Activated CD4-positive, alpha-beta T cell treated with anti-CD3 and anti-CD28 coated beads for 24 hours (primary cell): ENCODE measurements around the gene LTF.
"Not testable (repeated sequence)": the region's sequence is repeated elsewhere in the genome, so short reads cannot be mapped to it uniquely, and the experiment has no call there.

Experiments
- DNase-seq, 2 donors: peaks; one replicate each; pipeline ENCODE4 v3.0.0-alpha.2; 2020; ENCODE audit warnings: low read depth in 2 of 2

Gene LTF

DNA sequence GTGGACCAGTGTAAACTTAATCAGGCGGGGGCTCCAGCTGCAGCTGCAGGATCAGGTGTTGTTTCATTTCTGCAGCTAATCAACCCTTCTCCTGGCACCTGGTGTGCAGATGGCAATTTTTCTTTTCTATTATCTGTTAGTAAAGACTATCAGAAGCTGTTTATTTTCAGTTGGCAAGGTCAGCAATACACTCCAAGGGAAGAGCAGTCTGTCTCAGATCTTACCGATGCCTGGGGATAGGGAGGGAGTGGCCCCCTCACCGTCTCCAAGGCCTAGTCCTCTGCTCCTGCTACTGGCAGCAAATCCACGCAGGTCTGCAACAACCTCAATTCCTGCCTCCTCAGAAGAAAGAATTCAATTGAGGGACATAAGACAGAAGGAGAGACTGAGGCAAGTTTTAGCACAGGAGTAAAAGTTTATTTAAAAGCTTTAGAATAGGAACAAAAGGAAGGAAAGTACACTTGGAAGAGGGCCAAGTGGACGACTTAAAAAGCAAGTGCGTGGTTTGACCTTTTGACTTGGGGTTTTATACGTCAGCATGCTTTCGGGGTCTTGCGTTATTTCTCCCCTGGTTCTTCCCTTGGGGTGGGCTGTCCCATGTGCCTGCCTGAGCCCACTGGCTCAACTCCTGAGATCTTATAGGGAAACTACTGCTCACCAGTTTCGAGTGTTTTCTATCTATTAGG lies 48.4 kb downstream of the LTF start:
- DNase-seq: no peak

DNA sequence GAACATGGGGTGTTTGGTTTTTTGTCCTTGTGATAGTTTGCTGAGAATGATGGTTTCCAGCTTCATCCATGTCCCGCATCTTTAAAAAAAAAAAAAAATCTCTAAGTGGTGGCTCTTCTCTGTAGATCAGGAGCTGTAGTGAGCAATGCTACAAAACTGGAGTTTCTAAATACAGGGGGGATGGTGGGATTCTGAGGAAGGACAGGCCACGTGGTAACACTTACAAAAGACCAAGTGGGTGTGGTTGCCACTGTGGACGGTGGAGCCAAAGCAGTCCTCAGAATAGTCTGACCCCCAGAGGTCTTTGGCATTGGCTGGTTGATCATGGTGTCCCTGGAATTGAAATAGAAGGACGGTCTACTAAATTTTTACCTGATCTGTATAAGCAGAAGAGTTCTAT lies 50.0 kb downstream of the LTF start:
- no peak for DNase-seq

DNA sequence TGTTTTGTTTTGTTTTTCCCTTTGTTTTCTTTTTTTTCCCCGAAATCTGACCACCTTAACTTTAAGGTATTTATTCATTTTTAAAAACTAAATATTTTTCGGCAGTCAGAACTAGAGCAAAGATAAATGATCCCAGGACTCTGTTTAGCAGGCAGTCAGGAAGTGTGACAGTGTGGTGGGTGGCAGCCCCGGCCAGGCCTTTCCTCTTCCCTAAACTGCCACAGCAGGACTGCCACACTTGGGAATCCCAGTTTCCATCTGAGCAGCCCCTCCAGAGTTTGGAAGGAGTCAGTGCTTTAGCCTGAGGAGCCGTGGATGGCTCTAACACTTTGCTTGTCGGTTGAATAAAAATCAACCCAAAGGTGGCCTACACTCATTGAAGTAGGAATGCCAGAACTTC lies 50.8 kb downstream of the LTF start:
- no peak for DNase-seq

DNA sequence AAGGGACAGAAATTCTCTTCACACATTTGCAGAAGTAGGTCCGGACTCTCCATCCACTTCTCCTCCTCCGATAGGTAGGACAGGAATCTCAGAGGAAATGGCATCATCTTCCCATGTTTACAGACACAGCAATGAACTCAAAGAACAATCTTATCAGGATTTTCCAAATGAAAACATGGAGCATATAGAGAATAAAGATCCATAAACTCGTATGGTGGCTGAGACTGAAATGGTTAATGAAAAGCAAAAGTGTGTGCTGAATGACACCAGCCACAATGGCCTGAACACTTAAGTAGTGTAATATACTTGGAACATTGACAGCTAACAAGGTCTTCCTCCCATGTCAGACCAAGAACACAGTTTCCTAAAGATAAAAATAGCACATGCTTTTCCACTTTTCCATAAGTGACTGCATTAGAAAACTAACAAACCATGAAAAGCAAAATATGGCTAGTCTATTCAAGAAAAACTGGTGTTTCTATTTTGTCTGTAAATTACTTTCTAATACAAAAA lies 51.9 kb downstream of the LTF start:
- DNase-seq: no peak

DNA sequence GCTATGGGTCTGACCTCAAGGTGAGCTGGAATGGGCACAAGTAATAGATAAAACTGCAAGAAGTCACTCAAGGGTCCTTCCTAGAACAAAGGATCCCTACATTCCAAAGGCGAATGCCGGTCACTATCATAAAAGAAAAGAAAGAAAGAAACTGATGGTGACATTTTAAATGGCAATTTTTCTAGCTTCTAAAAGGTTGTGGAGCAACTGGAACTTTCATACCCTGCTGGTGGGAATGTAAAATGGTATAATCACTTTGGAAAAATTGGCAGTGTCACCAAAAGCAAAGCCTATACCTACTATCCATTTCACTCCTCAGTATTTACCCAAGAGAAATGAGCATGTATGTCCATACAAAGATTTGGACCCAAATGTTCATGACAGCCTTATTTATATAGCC lies 53.4 kb downstream of the LTF start:
- DNase-seq: no peak

DNA sequence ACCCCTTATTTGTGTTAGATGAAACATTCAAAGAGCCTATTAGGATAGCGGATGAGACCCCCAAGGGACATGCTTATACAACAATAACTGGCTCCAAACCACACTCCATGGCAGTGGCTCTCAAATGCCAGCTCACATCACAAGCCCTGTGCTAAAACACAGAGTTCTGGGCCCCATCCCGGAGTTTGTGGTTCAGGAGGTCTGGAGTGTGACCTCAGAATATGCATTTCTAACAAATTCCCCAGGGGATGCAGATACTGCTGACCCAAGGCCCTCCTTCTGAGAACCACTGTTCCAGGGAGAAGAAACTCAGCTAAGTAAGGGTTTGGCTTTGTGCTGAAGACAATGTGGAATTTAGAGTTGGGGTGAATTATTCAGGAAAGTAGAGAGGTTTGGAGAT lies 54.0 kb downstream of the LTF start:
- DNase-seq: no peak

DNA sequence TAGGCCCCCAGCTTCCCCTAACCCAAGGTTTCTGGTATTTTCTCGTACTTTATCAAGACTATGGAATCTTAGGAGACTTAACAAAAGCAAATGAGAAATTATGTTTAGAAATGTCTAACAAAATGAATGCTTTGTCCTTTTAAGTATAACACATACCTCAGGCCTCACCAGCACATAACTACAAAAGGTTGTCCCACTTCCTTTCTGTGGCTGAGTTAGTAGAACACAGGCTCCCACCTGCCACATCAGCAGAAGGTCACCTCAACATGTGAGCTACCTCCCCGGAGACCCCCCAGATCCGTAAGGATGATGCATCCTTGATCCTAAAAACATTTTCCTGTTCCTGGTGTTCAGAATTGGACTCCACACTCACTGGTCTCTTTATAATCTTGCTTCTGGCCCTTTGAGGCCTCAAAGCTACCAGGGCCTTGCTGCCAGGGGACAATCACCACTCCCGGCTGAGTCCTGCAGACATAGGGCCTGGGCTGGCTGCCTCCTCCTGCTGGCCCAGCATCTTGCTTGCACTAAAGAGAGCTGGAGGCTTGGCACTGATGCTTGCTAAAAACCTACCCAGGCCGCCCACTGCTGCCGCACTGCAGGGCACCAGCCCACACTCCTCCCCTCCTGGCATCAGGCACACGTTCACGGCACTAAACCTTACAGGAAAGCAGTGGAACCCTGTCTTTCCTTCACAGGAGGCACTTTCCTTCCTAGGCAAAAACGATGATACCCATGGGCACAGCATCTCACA lies 54.8 kb downstream of the LTF start:
- DNase-seq: no peak

DNA sequence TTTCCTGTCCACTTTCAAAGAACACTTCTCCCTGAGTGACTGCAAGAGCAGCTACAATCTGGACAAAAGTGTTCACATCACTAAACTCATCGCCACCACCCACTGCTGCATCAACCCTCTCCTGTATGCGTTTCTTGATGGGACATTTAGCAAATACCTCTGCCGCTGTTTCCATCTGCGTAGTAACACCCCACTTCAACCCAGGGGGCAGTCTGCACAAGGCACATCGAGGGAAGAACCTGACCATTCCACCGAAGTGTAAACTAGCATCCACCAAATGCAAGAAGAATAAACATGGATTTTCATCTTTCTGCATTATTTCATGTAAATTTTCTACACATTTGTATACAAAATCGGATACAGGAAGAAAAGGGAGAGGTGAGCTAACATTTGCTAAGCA lies 55.9 kb downstream of the LTF start:
- DNase-seq: no peak

DNA sequence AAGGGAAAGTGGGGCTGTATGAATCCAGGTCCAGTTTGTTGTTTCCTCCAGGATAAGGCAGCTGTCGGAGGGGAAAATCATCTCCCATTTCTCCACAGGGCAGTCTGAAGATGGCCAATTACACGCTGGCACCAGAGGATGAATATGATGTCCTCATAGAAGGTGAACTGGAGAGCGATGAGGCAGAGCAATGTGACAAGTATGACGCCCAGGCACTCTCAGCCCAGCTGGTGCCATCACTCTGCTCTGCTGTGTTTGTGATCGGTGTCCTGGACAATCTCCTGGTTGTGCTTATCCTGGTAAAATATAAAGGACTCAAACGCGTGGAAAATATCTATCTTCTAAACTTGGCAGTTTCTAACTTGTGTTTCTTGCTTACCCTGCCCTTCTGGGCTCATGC lies 56.7 kb downstream of the LTF start:
- DNase-seq: no peak

DNA sequence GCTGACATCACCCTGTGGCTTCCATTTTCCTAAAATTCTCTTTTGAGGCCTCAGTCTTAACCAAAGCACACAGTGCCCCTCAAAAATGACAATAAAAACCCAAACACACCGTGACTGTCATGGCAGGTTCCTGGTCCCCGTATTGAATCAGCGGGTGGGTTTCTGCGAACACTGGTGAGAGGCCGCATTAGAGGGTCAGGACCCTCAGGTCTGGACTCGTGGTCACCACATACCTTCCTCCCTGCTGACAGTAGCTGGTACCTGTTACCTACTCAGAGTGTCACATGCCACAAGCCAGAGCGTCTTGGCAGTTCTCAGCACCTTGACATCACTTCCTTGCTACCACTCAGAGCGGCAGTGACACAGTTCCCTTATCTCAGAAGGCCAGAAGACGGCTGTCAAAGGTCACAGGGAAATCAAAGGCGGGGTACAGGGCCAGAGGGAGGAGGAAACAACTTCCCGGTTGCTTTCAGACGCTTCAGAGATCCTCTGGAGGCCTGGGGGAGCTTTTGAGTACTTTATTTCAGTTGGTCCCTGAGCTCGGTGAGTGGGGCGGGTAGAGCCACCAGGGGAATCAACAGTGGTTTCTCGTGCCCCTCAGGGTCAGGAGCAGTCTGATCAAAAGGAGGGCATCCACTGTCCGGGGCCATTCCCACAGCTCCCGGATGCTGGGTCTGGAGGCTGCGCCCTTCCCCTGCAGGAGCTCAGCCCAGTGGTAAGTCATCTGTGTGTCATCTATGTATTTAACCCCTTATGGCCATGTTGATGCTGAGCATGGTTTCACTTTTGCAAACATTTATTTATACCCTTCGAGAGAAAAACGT lies 57.7 kb downstream of the LTF start, which contains the start of the genes CCR5AS and CCRL2:
CCR5AS (minus strand) TSS at position 279 of the 824 bp plus-strand sequence.
CCRL2 (plus strand) TSS at position 472 of the 824 bp plus-strand sequence. CDS start 821 bp downstream, outside the sequence.
- peak; percentile 3 to 9 for DNase-seq

DNA sequence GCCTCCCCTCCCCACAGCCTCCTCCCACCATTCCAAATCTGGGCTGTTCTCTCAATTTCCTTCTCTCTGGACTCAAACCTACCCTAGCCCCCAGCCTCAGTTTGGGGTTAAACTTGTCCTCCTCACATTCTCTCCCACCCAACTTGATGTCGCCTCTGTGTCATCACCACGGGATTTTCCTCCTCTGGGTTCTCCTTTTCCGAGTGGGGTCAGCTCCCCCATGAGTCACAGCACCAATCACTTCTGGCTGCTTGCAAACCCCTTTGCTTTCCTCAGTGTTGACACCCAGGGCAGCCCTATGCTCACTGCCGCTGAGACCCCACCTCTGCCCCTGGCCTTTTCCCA lies 58.3 kb downstream of the LTF start:
- DNase-seq: no peak

DNA sequence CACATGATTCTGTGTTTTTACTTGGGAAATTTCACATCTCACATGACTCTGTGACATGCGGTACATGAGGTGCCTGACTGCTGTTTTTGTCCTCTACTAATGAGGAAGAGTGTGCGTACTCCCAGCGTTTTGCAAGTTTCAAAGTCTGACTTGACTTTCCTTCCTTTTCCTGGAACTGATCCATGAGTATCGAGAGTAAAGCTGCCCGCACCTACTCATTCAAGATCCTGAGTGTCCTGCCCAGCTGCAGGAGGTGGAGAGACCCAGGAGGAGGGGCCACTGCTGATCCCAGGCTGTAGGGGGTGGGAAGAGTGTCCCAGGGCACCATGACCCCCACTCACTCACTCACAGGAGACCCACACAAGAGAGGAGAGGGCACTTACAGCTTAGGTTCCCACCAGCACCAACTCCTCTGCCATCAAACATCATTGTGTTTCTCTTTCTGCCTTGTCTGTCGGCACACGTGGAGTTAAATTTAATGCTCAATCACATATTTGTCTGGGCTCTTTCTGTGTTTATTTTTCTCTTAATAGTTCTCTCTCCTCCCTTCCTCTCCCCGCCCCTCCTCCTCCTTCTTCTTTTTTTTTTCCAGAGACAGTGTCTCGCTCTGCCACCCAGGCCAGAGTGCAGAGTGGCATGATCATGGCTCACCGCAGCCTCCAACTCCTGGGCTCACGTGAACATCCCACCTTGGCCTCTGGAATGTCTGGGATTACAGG lies 59.2 kb downstream of the LTF start:
- no peak for DNase-seq

DNA sequence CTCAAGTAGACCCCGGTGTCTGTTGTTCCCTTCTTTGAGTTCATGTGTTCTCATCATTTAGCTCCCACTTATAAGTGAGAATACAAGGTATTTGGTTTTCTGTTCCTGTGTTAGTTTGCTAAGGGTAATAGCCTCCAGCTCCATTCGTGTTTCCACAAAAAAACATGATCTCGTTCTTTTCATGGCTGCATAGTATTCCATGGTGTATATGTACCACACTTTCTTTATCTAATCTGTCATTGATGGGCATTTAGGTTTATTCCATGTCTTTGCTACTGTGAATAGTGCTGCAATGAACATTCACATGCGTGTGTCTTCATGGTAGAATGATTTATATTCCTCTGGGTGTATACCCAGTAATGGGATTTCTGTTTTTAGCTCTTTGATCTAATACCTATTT lies 61.8 kb downstream of the LTF start:
- not testable (repeated sequence) for DNase-seq

DNA sequence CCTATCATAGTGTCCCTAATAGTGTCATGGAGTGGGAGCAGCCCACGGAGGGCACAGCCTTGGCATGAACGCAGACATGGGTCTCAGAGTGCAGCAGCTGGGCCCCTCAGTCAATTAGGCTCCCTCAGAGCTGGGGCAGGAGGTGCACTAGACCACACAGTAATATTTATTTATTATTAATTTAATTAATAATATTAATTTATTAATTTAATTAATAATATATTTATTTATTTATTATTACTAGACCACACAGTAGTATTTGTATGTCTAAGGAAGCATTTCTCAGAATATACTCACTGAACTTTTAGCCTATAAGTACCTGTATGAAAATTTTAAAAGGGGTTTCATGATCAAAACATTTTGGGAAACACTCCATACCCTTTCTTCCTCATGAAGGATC lies 63.1 kb downstream of the LTF start:
- no peak for DNase-seq

DNA sequence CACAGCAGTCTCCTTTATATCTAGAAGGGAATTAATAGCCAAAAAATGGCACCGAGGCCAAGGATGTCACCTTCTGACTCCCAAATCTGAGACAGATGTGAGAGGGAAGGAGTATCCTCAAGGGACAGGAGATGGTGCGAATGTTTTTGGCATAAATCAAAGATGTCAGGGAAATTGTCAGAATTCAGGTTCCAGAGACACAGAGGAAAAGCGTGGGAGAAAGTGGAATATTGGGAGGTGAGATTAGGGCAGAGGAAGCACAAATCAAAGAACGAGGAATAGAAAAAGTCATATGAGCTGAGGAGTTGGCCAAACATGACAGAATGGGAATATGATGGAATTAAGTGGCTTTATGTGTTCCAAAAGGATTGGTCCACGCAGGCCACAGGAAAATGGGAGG lies 63.9 kb downstream of the LTF start:
- DNase-seq: no peak

DNA sequence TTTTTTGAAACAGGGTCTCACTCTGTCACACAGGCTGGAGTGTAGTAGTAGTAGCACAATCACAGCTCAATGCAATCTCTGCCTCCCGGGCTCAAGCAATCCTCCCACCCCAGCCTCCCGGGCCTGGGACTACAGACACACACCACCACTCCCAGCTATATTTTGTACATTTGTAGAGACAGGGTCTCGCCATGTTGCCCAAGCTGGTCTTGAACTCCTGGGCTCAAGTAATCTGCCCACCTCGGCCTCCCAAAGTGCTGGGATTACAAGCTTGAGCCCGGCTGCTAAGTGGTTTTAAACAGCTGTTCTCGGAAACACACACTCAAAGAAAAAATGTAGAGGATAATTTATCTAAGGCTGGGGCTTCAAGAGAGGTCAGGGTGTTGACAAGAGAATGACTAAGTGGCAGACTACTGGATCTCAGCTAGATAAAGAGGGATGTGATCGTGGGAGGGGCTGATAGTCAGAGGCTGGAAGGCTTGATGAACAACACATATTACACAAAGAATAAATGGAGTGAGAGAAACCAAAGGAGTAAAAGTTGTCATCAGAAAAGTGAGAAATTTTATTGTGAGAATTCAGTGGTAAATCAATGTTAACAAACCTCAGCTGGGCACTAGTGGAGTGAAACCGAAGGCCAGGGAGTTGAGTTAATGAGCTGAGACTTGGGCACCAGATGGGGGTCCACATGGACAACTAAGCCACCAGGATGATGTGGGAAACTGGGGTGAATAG lies 64.5 kb downstream of the LTF start:
- no peak for DNase-seq

DNA sequence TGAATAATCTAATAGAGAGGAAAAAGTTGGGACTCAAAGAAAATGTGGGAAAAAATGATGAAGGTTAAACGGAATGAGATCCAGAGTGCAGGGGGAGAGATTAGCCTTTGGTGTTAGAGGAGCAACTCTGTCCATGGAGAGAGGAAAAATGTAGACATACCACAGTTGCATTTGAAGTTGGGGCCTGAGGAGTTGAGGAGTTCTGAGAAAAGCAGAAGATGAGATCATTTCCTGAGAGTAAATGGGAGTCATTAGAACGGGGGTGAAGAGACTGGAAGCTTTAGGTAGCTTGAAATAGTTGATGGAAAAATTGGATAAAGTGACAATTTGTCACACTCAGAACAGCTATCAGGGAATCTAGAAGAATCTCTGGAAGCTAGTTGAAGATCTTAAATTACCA lies 65.1 kb downstream of the LTF start:
- DNase-seq: no peak

DNA sequence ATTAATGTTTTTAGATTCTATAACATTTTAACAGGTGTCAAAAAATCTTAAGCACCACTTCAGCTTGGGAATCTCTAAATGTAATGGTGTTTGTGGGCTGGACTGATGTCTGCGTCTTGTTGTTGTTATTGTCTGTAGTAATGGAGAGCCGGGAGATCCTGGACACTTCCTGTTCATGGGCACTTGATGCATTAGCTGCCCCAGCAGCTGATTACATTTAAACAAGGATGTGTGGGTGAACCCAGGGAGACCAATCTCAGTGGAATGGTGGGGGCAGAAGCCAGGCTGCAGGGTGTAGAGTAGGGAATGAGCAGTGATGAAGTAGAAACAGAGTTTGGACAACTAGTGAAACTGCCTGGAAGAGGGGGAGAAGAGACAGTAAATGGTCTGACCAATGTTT lies 65.6 kb downstream of the LTF start:
- DNase-seq: no peak

DNA sequence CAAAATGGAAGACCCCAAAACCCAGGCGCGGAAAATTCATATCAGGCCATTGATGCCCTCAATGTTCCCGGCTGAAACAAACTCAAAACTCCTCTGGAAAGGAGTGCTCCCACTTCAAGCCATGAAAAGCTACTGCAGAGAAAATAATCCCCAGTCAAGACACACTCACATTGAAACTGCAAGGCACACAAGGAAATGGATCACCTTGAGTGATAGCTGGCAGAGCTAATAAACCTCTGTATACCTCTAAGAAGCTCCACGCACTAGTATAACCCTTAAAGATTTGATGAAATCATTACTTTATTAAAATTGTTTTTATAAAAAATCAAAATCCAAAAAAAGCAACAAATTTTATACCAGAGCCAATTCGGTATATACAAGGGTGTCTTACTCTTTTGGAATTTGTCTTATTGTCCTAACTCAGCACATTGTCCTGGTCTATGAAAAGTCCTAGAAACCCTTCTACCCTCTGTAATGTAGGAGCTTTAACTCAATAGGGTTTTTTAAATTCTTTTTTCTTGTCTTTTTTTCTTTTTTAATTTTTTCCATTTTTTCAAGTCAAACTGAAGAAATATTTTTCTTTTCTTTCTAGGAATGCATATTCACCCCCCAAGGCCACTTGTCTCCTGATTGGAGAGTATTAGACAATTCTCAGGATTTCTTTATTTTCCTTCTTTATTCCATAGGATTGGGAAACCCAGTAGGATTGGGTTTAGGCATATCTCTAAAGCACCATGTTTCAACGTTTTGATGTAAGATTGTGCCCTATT lies 66.3 kb downstream of the LTF start:
- DNase-seq: no peak

DNA sequence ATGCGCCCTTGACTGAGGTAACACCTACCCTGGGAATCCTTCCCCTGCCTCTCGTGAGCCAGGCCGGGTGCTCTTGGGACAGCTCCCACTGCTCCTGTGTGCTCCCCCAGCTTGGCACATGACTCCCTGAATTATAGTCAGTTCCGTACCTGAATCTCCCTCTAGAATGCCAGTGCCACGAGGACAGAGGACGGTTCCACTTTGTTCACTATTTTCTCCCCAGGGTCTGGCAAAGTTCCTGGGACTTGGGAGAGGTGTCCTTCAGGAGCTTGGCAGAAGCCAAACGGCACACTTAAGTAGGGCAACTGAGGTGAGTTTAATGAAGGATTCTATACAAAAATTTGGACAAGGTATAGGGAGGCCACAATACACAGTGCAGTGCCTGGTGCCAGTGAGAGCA lies 67.6 kb downstream of the LTF start:
- no peak for DNase-seq
